ENCODE measurements around the gene ZNF621.
"Not testable (repeated sequence)": the region's sequence is repeated elsewhere in the genome, so short reads cannot be mapped to it uniquely, and the experiment has no call there.

ZNF621 gene

DNA sequence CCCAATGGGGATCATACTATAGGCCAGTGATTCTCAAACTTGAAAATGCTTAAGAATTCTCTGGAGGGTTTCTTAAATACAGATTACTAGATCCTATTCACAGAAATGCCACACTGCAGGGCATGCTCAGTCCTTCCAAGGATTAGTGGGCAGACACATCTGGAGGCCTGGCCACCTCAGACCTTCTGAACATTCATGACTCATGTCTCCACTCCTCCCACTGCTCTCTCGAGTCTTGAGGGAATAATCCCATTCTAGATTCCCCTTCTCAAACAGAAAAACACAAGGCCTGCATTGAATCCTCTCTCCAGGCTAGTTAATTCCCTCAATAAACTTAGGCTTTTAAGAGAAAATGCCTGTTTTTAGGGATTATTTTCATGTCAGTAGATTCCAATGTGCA lies 22.1 kb downstream of the ZNF621 start:
- no peak for DNase-seq

DNA sequence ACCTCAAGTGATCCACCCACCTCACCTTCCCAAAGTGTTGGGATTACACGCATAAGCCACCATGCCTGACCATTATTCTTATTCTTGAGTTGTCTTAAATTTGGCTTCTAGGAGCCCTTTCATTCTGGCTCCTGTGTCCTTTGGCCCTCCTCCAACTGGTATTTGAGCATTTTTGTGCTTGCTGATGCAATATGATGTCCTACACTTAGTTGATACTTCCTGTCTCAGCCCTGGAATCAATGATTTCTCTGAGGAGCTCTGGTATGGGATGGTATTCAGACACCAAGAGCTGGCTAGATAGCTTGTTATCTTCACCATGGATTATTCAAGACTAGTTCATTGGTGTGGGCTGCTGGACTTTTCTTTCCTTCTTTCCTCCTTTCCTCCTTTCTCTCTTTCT lies 25.4 kb downstream of the ZNF621 start:
- DNase-seq: no peak

DNA sequence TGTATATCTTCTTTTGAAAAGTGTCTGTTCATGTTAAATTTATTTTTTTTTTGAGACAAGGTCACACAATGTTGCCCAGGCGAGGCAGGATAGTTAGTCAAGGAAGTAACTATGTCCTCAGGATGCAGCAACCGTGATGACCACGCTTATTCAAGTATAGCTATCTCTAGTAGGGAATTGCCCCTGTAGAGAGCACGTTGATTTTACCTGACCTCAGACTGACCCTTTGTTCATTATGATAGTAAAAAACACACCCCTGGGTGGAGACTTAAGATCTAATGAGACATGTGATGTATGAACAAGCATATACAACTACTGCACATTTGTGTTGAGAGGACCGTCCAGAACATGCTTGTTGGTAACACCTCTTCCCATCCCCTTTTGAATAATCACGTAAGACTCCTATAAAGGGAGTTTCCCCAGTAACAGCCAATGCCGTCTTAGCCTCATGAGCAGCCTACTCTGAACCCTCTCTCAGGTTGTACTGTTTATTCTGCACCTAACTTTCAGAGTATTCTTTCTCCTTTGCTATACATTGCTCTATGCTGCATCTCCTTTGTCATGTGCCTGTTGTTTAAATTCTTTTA lies 32.9 kb downstream of the ZNF621 start:
- no peak for DNase-seq

DNA sequence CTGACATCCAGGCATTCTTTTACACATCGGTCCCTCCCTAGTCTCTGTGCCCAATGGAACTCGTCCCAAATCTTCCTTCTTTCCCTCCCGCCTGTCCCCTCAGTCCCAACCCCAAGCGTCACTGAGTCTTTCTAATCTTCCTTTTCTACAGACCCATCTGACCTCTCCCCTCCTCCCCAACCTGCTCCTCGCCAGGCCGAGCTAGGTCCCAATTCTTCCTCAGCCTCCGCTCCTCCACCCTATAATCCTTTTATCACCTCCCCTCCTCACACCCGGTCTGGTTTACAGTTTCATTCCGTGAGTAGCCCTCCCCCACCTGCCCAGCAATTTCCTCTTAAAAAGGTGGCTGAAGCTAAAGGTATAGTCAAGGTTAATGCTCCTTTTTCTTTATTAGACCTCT lies 37.7 kb downstream of the ZNF621 start:
- not testable (repeated sequence) for DNase-seq

DNA sequence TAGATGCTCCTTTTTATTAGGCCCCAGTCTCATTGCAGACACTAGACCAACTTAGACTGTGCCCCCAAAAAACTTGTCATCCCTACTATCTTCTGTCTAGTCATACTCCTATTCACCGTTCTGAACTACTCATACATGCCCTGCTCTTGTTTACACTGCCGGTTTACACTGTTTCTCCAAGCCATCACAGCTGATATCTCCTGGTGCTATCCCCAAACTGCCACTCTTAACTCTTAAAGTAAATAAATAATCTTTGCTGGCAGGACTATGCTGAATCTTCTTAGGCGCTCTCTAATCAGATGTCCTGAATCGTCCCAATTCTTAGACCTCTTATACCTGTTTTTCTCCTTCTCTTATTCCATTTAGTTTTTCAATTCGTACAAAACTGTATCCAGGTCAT lies 40.9 kb downstream of the ZNF621 start:
- not testable (repeated sequence) for DNase-seq

DNA sequence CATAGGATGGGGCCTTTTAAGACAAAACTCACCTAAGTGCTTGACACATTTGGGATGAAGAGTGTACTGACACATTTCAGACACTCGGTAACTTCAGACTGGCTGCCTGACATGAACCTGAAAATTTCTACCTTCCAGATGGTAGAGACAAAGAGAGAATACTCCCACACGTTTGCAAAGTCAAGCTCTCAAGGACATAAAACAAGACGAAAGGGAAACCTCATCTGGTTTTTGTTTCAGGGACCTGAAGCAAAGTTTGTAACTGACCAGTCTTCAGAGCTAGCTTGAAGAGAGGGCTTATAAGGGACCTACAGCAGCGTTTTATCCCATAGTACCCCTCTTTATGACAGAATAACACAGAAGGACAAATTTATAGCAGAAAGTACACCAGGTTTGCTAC lies 41.9 kb downstream of the ZNF621 start:
- no peak for DNase-seq

DNA sequence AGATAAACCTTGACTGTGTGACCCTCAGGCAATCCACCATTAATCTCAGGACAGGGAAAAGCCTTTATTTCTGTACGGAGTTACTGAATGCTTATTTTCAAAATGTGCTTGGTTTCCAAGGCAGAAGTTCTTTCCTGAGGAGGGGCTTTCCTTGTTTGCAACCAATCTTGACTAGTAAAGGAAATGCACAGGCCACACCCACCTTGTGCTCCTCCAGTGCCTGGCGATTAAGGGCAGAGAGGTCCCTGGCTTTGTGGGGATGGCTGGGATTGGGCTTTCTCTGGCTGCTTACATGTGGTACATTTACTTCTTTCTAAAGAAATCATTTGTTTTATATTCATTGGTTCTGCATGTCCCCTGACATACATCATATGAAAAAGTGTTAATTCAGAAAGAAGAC lies 47.8 kb downstream of the ZNF621 start:
- DNase-seq: no peak

DNA sequence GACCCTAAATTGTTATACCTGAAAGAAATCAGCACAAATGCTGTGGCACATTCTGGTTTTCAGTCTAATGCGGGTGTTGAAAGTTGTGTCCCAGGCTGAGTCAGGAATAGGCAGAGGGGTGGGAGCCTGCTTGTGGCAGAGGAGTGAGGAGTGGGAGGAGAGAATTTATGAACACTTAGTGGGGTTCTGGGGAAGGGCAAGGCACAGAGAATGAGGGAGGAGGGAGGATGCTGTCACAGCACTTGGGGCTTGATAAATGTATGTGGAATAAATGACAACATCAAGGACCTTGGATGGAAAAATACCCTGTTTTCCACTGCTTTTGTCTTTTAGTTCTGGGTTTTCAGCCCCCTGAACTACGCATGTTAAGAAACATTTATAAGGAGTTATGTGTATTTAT lies 49.3 kb downstream of the ZNF621 start:
- DNase-seq: no peak

DNA sequence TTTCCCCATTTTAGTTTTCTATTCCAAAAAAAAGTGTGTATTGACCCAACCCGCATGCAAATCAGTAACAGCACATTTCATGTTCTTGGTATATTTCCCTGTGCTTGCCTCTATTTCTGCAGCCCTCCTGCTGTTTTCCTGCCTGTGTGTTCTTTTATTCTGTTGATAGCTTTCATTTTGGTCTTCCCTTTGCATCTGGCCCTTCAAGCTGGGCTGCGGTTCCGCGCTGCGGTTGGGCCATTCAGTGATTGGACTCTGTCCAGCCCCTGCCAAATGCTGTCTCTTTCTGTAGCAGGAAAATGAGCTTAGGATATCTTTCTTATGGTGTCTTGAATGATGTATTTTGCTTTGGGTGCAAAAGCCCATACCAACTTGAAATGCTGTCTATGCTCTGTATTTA lies 49.9 kb downstream of the ZNF621 start:
- DNase-seq: no peak

DNA sequence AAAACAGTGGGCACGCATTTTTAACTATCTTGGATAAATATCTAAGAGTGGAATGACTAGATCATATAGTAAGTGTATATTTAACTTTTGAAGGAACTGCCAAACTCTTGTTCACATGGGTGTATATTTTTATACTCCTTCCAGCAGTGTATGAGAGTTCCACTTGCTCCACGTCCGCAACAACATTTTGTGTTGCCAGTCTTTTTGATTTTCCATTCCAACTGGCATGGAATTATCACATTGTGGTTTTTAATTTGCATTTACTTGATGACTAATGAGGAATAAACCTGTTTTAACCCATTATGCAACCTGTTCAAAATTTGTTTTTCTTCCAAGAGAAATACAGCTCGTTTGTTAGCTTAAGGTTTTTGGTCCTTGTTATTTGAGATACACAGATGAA lies 51.6 kb downstream of the ZNF621 start:
- no peak for DNase-seq

DNA sequence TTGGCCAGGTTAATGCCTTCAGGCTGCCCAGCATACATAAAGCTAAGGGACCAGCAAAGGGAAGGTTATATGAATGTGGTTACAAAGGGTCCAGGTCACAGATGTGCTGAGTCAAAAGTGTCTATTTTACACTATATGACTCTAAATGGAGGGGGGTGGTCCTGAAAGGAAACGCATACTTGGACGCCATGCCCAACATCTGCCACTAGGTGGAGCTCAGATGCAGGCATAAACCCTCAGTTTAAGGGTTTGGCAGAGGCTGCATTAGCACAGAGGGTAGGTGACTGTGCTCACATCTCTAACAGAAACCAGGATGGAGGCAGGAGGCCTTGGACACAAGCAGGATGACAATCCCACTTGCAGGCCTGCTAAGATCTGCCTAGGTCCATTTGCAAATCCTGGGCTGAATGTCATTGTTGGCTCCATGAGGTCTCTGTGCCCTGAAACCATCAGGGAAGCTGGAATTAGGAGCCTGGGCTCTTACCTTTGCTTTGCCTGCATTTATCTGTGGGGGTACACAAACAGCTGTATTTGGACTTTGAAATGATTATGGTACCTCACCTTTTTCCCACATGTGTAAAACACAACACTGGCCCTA lies 55.8 kb downstream of the ZNF621 start:
- peak; percentile 65 for DNase-seq

DNA sequence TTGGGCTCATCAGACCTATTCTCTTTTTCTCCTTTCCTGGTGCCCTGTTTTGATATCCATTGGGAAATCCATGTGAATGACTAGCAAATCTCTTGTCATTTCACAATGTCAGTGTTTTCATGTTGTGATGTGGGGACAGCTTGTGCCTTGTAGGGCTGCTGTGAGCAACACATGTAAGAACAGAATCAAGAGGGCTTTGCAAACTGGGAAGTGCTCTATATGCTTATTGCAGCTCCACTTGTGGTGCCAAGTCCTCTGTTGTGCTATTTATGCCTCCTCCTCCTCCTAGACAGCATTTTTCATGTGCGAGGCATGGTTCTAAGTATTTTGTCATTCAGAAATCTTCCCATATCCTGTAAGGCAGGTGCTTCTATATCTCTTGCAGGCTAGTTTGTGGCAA lies 56.4 kb downstream of the ZNF621 start:
- no peak for DNase-seq

DNA sequence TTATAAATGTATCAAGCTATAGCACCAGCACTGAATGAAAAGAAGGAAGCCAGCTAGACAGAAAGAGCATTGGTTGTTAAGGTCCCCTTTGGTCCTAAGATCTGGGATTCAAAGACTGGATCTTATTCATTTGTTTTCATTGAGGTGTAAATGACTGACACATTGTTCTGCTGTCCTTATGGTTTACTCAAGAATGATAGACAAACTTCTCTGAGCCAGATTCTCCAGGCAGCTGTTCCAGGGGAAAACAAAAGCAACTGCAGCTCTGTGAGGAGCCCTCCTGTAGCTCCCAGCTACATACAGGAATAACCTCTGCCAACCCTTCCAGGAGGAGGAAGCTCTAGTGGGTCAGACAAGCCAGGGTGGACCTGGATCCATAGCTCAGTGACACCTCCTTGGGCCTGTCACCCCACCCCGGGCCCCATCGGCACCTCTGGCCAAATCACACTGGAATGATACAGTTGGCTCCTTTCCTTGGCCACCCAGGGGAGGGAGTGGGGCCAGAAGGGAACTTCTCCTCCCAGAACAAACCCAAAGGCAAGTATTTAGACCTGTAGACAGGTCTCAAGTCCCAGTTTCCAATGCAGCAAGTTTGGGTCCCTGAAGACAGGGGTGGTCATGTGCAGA lies 57.8 kb downstream of the ZNF621 start:
- no peak for DNase-seq

DNA sequence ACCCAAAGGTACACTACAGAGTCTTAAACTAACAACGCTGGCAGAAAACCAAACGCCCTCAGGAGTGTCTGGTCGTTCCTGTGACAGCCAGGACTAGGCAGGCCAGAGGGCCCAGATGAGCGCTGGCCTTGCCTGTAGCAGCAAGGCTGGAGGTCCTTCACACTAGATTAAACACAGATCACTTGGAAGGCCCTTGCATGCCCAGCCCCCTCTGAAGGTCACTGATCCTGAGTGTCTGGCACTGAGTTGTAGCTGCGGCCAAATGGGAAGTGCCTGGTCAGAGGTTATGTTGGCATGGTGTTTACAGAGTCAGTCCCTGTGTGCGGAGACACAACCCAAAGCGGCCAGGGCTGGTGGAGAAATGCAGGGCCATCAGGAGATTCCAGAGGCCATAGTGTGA lies 58.9 kb downstream of the ZNF621 start:
- no peak for DNase-seq

DNA sequence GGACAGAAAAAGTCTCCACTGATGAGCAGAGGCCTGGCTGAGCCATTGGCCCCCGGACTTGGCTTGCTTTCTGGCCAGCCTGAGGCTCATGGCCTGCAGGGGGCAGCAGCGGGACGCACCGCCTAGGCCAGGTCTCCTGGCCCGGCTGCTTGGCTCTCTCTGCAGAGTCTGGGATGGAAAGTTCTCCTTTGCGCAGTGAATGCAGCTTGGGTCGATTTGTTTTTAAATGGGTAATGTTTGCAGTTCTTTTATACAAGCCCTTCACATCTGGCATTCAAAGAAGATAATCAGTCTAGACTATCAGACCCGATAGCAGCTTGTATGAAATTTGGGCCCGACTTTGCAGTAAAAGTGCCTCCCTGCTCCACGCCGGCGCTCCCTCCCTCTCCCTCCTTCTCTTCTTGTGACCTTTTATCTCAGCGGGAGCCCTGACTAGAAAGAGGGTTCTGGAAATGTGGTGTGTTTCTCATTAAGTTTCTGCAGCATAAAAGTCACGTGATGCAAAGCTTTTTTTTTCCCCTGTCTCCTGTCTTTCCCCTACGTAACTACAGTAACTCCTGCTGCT lies 59.9 kb downstream of the ZNF621 start:
- DNase-seq: peak; percentile 59

DNA sequence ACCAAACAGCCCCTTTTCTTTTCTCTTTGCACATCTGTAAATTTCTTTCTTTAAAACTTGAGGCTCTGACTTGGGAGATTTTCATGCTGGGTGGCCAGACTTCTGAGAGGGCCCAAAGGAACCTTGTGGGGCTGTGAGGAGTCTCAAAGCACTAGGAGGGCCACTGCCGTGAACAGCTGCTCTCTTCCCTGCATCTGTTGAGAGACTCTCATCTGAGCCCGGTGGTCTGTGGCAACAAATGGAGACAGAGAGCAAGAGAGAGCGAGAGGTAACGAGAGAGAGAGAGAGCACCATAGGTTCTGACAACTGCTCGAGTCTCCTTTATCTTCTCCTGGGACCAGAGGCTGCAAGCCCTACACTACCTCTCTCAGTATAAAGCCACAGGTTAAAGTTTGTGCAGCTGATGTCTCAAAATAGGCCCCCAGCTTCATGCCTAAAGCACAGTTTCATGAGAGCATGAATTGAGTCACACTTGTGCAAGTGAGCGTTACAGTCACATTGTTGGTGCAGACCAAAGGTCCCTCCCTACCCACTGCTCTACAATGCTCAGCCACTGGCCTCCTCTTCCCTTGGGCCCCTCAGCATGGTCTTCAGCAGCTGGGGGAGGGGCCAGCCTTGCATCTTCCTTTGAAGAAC lies 60.7 kb downstream of the ZNF621 start:
- no peak for DNase-seq

DNA sequence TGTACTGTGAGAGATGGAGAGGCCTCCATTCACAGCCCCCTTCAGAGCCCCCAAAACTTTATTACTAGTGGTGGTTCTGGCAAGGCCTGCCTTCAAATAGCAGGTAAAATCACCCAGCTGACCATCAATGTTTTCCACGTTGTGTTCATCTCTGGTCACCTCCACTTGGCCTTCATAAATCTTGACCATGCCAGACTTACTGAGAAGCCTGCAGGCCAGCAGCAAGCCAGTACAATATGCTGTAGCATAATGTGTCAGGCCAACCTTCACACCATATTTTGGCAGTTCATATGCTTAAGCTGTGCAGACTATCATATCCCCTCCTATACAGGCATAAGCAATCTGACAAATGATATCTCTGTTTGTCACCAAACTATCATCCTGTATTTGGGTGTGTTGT lies 62.1 kb downstream of the ZNF621 start:
- DNase-seq: no peak

DNA sequence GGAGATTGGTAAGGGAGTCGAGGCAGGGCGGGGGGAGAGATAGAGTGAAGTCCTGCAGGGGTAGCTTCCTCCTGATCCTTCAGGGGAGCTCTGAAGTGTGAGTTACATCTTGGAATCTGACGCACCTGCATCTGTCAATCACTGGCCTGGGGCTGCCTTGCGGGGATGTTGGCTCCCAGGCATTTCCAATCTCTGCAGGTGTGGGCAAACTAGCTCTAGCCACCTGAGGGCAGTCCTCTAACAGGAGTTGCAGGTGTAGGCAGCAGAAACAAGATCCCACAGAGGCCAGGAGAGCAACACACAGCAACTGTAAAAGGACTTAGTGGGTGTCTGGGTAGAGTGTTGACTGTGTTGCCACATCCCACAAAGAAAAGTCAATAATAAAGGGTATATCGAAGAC lies 63.6 kb downstream of the ZNF621 start:
- DNase-seq: no peak

Measured in CD4-positive, alpha-beta T cell treated with Interleukin-21 for 1 hour (primary cell).